ENCODE data around the gene POLR1A. TPM values are rescaled to one million over a fixed set of nuclear protein-coding genes. Genes with fewer than 3 reads are reported as not detected.

POLR1A gene
- total RNA-seq, 1 experiment from 2014 or later = 62.7 TPM

DNA sequence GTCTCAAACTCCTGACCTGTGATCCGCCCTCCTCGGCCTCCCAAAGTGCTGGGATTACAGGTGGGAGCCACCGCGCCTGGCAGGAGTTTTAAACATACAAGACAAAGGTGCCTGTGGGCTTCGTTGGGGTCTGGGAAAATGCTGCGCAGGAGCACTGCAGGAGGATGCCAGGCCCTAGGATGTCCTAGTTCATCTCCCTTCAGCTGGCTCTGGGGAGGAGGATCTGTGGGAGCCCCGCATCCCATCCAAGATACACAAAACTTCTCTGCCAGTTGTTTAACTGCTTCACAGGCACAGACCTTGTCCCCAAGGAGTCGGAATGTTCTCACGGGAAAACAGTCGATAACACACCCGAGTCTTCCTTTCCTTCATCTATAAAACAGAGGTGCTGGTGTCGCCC, 89.1 kb downstream of the POLR1A start:
- Mint-ChIP-seq H3K27ac (no peak overlapping the region), H3K4me1 (peaks cover 0 to 7% of the 10 kb centered on the region in 2 experiments; a peak in 1 of 4 replicates), H3K36me3 (ENCODE audit: insufficient read depth in 1 of 3, low read depth in 3 of 3) (peaks cover 5 to 12% (median 11%) of the 10 kb centered on the region in 3 experiments; a peak in 6 of 7 replicates), H3K4me3 (no peak overlapping the region; a peak in 1 of 5 replicates), H3K9me3 (peaks cover 9 to 18% of the 10 kb centered on the region in 2 experiments), H3K27me3 (ENCODE audit: low read depth) (peaks cover 18% of the 10 kb centered on the region)
- Histone ChIP-seq H2BK5ac (ENCODE audit: insufficient read length, low read length) (no peak overlapping the region), H3K79me1 (ENCODE audit: insufficient read depth, low read depth, low read length, poor library complexity, severe bottlenecking) (no peaks in the 10 kb centered on the region), H3K23ac (ENCODE audit: insufficient read length, low read depth, low read length) (no peak overlapping the region), H3K4ac (ENCODE audit: low read depth, low read length) (no peak overlapping the region), H3K18ac (ENCODE audit: insufficient read length, low read depth, low read length) (no peak overlapping the region), H3K9me3 (ENCODE audit: control insufficient read depth, low read depth, low read length) (peaks cover 7% of the 10 kb centered on the region), H2BK12ac (ENCODE audit: insufficient read length, low read depth, low read length) (no peak overlapping the region), H2BK20ac (ENCODE audit: low read depth, low read length, poor library complexity, severe bottlenecking) (no peak overlapping the region), H3K27ac (ENCODE audit: insufficient read length, low read depth, low read length) (no peak overlapping the region), H3K9ac (ENCODE audit: extremely low read depth, insufficient read length, low read length) (no peak overlapping the region), H3K23me2 (ENCODE audit: insufficient read length, low read depth, low read length, poor library complexity, severe bottlenecking) (no peaks in the 10 kb centered on the region), H2AFZ (ENCODE audit: low read length) (no peak overlapping the region), H2AK5ac (ENCODE audit: insufficient read length, low read length) (no peak overlapping the region), H4K91ac (ENCODE audit: insufficient read length, low read depth, low read length) (no peak overlapping the region), H2BK120ac (ENCODE audit: low read depth, low read length, poor library complexity, severe bottlenecking) (no peak overlapping the region), H3K27me3 (ENCODE audit: insufficient read depth, low read length) (no peaks in the 10 kb centered on the region), H4K5ac (ENCODE audit: insufficient read length, low read depth, low read length) (no peak overlapping the region), H2BK15ac (ENCODE audit: low read depth, low read length) (no peak overlapping the region), H3K4me1 (ENCODE audit: insufficient read depth, low read length) (no peaks in the 10 kb centered on the region), H4K20me1 (ENCODE audit: control insufficient read depth, insufficient read depth, insufficient read length) (no peaks in the 10 kb centered on the region), H4K8ac (replicated peaks; ENCODE audit: insufficient read length, low read depth, low read length) (no peak overlapping the region), H3K4me2 (ENCODE audit: insufficient read depth, insufficient read length, low read length) (no peak overlapping the region), H3K14ac (ENCODE audit: insufficient read depth, low read length) (no peak overlapping the region), H3K56ac (ENCODE audit: insufficient read length, low read depth, low read length) (no peak overlapping the region), H3T11ph (ENCODE audit: low read length) (no peak overlapping the region), H3K79me2 (ENCODE audit: insufficient read depth, low read length) (no peaks in the 10 kb centered on the region)
- WGBS (ENCODE audit: extremely low coverage, insufficient read length, low lambda C conversion rate) = no CpG with 5 or more reads among the region's 12 CpGs
- no peak for DNase-seq
- TF ChIP-seq, protein P1, sequence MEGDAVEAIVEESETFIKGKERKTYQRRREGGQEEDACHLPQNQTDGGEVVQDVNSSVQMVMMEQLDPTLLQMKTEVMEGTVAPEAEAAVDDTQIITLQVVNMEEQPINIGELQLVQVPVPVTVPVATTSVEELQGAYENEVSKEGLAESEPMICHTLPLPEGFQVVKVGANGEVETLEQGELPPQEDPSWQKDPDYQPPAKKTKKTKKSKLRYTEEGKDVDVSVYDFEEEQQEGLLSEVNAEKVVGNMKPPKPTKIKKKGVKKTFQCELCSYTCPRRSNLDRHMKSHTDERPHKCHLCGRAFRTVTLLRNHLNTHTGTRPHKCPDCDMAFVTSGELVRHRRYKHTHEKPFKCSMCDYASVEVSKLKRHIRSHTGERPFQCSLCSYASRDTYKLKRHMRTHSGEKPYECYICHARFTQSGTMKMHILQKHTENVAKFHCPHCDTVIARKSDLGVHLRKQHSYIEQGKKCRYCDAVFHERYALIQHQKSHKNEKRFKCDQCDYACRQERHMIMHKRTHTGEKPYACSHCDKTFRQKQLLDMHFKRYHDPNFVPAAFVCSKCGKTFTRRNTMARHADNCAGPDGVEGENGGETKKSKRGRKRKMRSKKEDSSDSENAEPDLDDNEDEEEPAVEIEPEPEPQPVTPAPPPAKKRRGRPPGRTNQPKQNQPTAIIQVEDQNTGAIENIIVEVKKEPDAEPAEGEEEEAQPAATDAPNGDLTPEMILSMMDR (conservative IDR thresholded peaks at IDR 0.05) = no peak
